Spinal cord (tissue), 10 donors: ENCODE results near the gene DTHD1. TPM values are rescaled to one million over a fixed set of nuclear protein-coding genes. Genes with fewer than 3 reads are reported as not detected.
A peak's percentile ranks its signal among the peaks of the same experiment; 100 is the strongest.

Experiments used
- DNase-seq, 6 donors: peaks; one replicate each; pipeline versions ENCODE4 v3.0.0 to v3.0.0-alpha.2; 2013 to 2015; ENCODE audit warnings: low spot score in 6 of 6, low read depth in 4 of 6
- H3K27ac ChIP-seq: one replicate; pipeline ENCODE4 v1.5.1; 2013; ENCODE audit warnings: low read depth, low read length, control low read depth
- H3K27me3 ChIP-seq: one replicate; pipeline ENCODE4 v1.6.1; 2013; ENCODE audit warnings: low read length; ENCODE audit not compliant: control insufficient read depth, insufficient read depth
- H3K36me3 ChIP-seq: one replicate; pipeline ENCODE4 v1.6.1; 2013; ENCODE audit warnings: low read length; ENCODE audit not compliant: control insufficient read depth, insufficient read depth
- H3K4me1 ChIP-seq: one replicate; pipeline ENCODE4 v1.6.1; 2013; ENCODE audit warnings: low read length; ENCODE audit not compliant: control insufficient read depth, insufficient read depth
- H3K4me3 ChIP-seq: one replicate; pipeline ENCODE4 v1.5.1; 2013; ENCODE audit warnings: low read depth, low read length, control low read depth
- H3K9me3 ChIP-seq: one replicate; pipeline ENCODE4 v1.6.1; 2013; ENCODE audit warnings: low read length; ENCODE audit not compliant: control insufficient read depth, insufficient read depth
- WGBS: methylation state at CpG from one replicate; pipeline ENCODE4 v1.1.5; 2013; ENCODE audit warnings: missing lambda C conversion rate; ENCODE audit not compliant: insufficient coverage; 5-methylcytosine and 5-hydroxymethylcytosine counted together
- polyA plus RNA-seq, 2 donors: library from polyadenylated mRNA; unstranded; fragments of 120-200 nt; gene quantifications; one replicate each; pipeline ENCODE4 v1.2.1, GENCODE V29; 2013; ENCODE audit not compliant: insufficient read length in 2 of 2
- total RNA-seq, 2 donors: library from RNA; depleted of rRNA in 1 of 2; stranded (reverse); fragments of 120-200 nt in 1 of 2; fragments of >200 nt in 1 of 2; gene quantifications; one replicate each; pipeline versions ENCODE4 v1.2.3 to v1.2.4, GENCODE V29; 2013 to 2014
- donor health status: healthy.

The DTHD1 gene
- total and polyA plus RNA-seq, 4 donors, result 5.1 to 13.2 (median 7.7) TPM

DNA sequence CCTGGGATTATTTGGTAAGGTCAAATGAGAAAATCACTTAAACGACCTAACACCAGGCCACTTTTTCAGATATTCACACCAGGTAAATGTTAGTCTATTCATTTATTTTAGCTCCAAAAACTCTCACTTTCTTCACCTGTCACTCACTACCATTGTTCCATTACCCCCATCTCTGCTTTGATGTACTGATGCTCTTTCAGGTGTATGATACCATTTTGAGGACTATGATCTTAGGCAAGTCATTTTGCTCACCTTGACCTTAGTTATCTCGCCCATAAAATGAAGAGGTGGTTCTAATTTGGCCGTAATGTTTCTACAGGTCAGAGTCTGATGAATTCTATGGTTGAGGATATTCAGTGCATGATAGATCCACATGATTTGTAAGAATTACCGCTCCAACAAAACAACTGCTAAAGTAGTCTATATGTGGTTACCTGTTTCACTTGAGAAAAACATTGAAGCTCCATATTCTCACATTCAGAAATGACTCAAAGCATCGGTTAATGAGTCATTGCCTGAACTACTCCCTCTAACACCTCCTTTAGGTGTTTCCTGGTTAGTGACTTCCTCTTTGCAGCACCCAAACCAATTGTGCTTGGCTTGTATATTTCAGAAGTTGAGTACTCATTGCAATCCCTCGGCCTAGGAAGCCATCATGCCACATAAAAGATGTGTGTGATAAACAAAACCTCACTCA lies 4.5 kb downstream of the DTHD1 start:
- no peaks in the 10 kb centered on the region for H3K36me3 ChIP-seq
- DNase-seq, result no peak
- no peak overlapping the region for H3K27ac ChIP-seq
- no peak overlapping the region for H3K4me3 ChIP-seq
- H3K27me3 ChIP-seq, result no peaks in the 10 kb centered on the region
- H3K9me3 ChIP-seq, result no peaks in the 10 kb centered on the region
- 100% methylated on average over 2 of the region's 6 CpGs for WGBS
- H3K4me1 ChIP-seq, result peaks cover 3% of the 10 kb centered on the region

DNA sequence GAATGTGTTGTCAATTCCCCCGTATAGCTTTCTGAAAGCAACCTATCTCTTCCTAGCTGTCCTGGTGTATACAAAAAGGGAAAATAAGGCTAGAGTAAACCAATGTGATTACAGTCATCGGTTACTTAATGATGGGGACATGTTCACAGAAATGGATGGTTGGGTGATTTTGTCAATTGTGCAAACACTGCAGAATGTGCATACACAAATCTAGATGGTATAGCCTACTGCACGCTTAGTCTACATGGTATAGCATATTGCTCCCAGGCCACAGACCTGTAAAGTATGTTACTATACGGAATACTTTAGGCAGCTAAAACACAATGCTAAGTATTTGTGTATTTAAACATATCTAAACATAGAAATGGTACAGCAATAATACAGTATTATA lies 5.1 kb downstream of the DTHD1 start:
- Histone ChIP-seq H3K9me3 (no peaks in the 10 kb centered on the region), H3K27me3 (no peaks in the 10 kb centered on the region), H3K4me1 (peaks cover 3% of the 10 kb centered on the region), H3K27ac (no peak overlapping the region), H3K4me3 (no peak overlapping the region), H3K36me3 (no peaks in the 10 kb centered on the region)
- WGBS, result no CpG with 5 or more reads among the region's 4 CpGs
- DNase-seq, result no peak

DNA sequence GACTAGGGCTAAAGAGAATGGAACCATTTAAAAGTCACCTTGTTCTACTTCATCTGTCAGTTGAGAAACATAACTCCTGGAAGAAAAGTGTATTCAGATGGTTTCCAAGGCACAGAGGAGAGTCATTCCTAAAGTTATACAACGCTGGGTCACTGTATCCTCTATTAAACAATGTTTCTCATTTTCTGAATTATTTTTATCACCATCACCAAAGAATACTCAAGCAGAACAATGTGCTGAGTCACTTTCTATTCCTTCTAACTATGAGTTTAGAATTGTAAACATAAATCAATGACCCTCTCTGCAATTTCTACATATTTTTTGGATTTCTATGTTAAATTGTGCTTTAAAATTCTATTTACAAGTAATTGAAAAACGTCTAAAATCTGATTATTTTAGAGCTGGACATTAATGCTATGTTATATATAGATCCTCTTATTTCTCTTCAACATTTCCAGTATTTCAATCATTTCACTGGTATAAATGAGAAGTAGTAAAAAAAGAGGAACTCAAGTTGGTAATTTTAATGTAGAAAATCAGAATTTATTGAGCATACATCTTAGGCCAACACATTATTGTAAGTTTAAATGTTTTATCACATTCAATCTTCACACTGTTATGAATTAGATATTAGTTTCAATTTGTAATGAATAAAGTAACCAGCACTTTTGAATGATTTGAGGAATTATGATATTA lies 7.5 kb downstream of the DTHD1 start:
- WGBS, result no CpG with 5 or more reads among the region's 2 CpGs
- H3K4me3 ChIP-seq, result no peak overlapping the region
- DNase-seq, result no peak
- H3K27ac ChIP-seq, result no peak overlapping the region
- H3K9me3 ChIP-seq, result no peaks in the 10 kb centered on the region
- no peaks in the 10 kb centered on the region for H3K36me3 ChIP-seq
- no peaks in the 10 kb centered on the region for H3K4me1 ChIP-seq
- H3K27me3 ChIP-seq, result no peaks in the 10 kb centered on the region

DNA sequence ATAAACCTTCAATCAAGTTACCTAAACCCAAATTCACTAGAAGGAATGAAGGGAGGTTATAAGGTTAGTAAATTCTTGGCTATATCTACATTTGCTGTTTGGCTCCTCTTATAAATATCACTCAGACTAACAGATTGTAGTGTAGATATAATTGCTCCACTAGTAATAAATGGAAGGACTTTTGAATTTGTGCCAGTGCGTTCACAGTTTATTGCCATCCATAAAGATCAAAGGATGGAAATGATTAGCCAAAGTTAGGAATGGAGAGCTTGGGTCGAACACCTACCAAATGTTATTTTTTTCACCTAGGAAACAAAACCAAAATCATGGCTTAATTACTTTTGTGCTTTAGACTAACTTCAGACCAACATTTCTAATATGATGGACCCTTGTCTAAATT lies 9.2 kb downstream of the DTHD1 start:
- no peak overlapping the region for H3K4me3 ChIP-seq

DNA sequence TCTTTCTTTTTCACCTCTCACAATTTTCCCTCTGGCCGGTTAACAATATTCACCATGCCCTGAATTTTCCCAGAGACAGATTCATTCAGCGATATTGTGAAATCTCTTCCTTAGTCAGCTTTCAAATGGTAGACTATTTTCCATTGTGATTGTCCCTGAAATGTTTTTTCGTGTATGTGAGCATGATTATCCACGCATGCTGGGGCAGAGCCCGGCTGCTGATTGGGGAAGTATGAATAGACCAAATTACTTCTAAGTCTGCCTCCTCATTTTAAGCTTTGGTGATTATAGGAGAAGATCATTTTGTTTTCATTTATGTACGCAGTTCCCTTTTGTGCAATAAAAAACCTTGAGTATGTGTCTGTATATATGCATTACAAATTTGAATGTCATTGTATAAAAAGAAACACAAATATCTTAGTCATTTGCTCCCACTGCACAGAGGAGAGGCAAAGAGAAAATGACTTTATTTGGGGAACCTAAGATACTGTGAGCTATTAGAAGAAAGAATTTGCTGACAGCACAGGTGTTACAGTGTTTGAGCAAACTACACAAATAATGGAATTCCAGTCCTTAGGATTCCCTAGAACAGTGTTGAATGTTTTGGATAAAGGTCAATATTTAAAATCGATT lies 11.3 kb downstream of the DTHD1 start:
- no peaks in the 10 kb centered on the region for H3K9me3 ChIP-seq
- no CpG with 5 or more reads among the region's 7 CpGs for WGBS
- no peaks in the 10 kb centered on the region for H3K36me3 ChIP-seq
- H3K4me1 ChIP-seq, result no peaks in the 10 kb centered on the region
- H3K4me3 ChIP-seq, result no peak overlapping the region
- no peaks in the 10 kb centered on the region for H3K27me3 ChIP-seq
- peak in 2 of 6 donors; percentile 26 to 69 for DNase-seq
- H3K27ac ChIP-seq, result no peak overlapping the region

More for the DNA sequence above, 9.2 kb downstream of the DTHD1 start:
- no CpG with 5 or more reads among the region's 2 CpGs for WGBS
- Histone ChIP-seq H3K36me3 (no peaks in the 10 kb centered on the region), H3K27me3 (no peaks in the 10 kb centered on the region), H3K4me1 (no peaks in the 10 kb centered on the region), H3K9me3 (no peaks in the 10 kb centered on the region), H3K27ac (no peak overlapping the region)
- DNase-seq, result peak in 1 of 6 donors; percentile 26

DNA sequence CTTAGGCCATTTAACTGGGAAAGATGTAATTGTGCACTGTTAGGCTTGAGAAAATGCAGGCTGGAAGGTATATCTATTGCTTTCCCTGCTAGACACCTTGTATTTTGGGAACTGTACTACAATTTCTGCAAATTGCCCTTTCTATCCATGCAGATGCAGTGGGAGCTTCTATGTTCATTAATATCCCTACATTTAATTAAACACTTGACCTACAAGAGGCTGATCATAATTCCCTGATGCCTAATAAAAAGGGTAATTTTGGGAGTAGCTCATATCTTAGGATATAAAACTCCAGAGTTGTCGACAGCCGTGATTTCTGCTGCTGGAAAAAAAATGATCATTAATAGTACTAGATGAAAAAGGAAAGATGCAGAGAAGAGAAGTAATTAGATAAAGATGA lies 19.7 kb downstream of the DTHD1 start:
- Histone ChIP-seq H3K4me3 (no peak overlapping the region), H3K27ac (no peak overlapping the region), H3K36me3 (no peaks in the 10 kb centered on the region), H3K27me3 (no peaks in the 10 kb centered on the region), H3K9me3 (no peaks in the 10 kb centered on the region), H3K4me1 (no peaks in the 10 kb centered on the region)
- WGBS, result 73% methylated on average over 2 of the region's 2 CpGs
- peak in 1 of 6 donors; percentile 80 for DNase-seq

DNA sequence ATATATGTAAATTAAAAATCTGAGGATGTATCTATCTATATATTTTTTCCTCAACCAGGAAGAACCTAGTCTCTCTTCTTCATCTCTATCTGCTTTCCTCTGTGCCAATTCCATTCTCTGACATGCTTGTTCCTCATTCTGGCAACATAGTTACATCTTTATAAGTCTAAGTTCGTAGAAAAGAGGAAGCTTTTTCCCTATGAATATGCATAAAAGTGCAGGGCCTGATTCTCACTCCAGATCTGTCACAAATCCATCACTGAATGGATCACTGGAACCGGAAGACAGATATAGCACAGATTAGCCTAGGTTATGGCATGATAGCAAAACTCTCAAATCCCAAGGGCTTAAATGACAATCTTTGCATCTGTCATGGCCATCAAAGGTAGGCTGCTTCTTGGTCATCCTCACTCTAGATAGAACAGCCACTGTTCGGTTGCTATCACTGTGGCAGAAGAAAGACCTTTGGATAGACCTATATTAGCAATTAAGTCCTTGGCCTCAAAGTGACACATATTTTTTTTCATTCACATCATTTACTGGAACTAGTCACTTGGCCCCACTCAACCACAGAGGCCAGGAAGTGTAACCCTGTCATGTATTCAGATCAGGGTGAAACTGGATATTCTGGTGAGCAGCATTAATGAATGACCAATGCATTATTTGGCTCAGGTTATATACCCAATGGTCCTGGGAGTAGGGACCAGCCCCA lies 22.2 kb downstream of the DTHD1 start:
- no peaks in the 10 kb centered on the region for H3K4me1 ChIP-seq
- H3K27ac ChIP-seq, result no peak overlapping the region
- H3K27me3 ChIP-seq, result no peaks in the 10 kb centered on the region
- H3K36me3 ChIP-seq, result no peaks in the 10 kb centered on the region
- H3K4me3 ChIP-seq, result no peak overlapping the region
- DNase-seq, result no peak
- 91% methylated on average over 3 of the region's 3 CpGs for WGBS
- no peaks in the 10 kb centered on the region for H3K9me3 ChIP-seq

DNA sequence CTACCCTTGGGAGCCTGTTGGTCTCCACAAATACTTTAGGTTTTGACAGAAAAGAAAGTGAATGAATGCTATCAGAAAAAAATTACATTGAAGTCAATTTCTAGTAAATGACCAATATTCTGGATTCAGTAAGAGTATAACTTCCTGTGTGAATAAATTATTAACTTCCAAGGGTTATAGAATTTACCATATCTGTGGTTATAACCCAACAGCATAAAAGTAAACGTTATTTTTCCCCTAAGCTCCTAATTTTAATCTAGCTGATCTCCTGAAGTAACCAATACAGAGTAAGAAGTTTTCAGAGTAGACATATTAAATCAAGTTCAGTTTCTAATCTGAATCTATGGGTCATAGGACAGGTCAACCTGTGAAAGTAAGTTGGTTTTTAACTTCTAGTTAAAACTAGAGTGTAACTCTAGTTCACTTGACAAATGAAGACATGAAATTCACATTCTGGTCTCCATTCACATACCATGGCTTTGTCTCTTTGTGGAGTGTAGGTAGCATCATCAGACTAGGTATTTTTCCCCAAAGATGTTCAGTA lies 22.8 kb downstream of the DTHD1 start:
- Histone ChIP-seq H3K4me1 (no peaks in the 10 kb centered on the region), H3K36me3 (no peaks in the 10 kb centered on the region), H3K9me3 (no peaks in the 10 kb centered on the region), H3K4me3 (no peak overlapping the region), H3K27me3 (no peaks in the 10 kb centered on the region), H3K27ac (no peak overlapping the region)
- no peak for DNase-seq
- WGBS, result no CpG with 5 or more reads among the region's 1 CpG

DNA sequence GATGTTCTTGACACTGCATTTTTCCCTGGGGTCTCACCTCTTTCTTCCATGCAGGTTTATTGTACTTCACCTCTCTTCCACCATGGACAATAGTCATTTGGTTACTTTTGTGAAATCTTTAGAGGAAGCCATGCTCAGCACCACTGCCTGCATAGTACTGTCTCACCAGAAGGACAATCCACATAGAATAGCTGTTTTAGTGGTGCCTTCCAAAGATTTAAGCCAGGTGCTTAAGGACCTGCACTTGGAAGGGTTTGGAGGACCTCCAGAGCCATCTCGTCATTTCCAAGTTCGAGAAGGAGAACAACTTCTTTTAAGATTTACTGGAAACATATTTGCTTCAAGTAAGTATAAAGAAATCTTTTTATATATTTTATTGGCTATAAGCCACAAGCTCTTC lies 26.7 kb downstream of the DTHD1 start:
- Histone ChIP-seq H3K4me3 (no peak overlapping the region), H3K9me3 (no peaks in the 10 kb centered on the region), H3K4me1 (no peaks in the 10 kb centered on the region), H3K27ac (no peak overlapping the region), H3K36me3 (no peaks in the 10 kb centered on the region), H3K27me3 (no peaks in the 10 kb centered on the region)
- WGBS, result no CpG with 5 or more reads among the region's 2 CpGs
- no peak for DNase-seq
